GM20431 (cell line): Measurements from ENCODE around the gene G6PD.

Experiments
- in situ Hi-C: fragments of 300-500 bp; cut with MseI, MboI; formaldehyde crosslinking; loops from one replicate; pipeline ENCODE4 v1.15.0; 2020; ENCODE audit warnings: low sequenced_read_pairs; ENCODE audit not compliant: unreplicated experiment

G6PD gene

DNA sequence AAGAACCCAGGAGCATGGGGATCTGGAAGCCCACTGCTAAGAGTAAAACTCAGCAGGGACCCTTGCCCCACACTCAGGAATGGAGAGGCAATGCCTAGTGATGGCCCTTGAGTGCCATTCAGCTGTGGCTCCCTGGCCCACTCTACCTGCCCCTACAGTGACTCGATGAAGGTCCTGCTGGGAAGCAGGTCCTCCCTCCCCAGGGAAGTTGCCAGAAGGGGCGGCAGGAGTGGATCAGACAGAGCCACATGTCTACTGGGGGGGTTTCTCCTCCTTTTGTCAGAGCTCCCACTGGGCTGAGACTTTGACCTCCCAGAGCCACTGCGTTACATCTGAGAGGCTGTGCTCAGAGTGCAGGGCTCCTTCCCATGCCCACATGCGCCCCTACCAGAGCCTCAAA lies 57.5 kb downstream of the G6PD start:
- in situ Hi-C loops: no loop called here

DNA sequence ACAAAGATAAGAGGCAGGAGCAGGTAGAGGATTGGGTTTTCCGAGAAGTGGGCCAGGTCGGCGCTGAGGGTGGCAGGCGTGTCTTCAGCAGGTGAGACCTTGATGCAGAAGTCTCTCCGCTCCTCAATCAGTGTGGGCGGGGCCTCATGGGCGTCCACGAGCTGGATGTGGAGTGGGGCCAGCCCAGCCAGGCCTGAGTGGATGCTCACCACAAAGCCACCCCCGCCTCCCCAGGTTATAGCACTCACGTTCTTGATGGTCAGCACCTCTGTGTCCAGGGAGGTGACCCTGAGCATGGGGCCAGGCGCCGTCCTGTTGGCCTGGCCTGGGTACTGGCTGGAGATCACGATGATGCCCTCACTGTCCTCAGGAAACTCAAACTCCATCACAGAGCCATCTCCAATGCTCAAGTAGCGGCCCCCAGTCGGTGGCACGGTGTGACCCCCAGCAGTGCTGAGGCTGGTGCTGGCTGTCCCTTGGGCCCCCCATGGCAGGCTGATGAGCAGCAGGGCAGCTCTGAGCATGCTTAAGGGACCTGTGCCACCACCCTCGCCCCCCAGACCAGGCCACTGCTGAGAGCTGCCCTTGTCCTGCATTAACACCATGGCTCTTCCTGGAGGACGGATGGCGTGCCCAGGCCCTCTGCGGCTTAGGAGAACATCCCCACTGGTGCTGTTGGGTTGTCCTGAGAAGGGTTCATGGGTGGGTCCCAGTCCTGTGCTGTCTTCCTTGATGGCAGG lies 58.1 kb downstream of the G6PD start:
- in situ Hi-C loops: no loop called here

DNA sequence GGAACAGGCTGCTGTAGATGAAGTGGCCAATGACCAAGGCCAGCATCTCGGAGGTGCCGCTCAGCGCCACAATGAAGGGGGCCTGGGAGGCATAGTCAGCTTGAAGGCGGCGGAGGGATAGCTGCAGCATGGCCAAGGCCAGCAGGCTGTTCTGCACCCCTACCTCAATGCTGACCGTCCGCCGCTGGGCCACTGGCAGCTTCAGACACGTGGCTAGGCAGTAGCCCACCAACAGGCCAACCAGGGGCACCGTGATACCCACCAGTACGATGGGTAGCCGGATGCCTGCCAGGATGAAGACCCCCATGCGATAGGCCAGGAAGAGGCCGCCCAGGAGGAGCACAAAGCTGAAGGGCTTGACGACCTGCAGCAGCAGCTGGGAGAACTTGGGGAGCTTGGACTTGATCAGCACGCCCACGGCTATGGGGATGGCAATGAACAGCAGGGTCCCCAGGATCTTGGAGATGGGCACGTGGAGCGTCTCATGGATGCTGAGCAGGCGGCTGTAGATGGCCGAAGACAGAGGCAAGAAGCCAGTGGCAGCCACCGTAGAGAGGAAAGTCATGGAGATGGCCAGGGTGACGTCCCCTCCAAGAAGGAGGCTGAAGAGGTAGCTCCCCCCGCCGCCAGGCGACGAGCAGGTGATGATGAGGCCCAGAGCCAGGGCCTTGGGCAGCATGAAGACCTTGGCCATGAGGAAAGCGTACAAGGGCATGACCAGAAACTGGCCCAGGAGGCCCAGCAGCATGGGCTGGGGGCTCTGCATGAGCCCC lies 58.9 kb downstream of the G6PD start:
- in situ Hi-C loops: no loop called here

DNA sequence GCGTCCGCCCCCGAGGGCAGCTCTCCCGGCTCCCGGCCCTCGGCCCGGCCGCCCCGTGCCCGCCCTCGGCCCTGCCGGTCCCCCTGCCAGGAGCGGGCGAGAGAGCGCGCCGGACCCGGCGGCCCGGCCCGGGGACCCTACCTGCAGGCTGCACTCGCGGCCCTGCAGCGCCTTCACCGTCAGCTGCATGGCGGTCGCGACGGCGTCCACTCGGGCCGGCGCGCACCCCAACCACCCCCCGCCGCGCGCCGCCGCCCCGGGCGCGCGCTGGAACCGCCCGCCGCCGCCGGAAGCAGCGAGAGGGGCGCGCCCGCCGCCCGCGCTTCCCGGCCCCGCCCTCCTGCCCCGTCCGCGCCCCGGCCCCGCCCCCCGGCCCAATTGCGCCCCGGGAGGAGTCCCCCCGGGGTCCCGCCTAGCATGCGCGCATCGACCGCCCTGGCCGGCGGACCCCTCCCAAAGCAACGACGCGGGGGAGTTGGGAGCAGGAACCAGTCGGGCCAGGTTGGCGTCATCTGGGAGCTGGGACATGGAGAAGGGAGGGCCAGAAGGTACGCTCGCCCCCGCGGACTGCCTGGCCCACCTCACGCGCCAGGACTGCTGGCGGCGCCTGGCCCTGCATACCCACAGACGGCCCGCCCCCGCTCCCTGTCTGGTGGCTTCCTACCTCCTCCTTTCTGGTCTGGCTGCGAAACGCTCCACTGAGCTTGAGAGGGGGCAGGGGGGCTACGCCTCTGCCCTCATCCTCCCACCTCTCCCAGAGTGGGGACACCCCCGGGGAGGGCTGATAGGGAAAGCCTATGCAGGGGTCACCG lies 60.0 kb downstream of the G6PD start, which contains the start of gene UBL4A:
UBL4A (minus strand) TSS at position 220 of the 812 bp plus-strand sequence; CDS start at position 189, 31 bp downstream.
- in situ Hi-C loops: no loop called here

DNA sequence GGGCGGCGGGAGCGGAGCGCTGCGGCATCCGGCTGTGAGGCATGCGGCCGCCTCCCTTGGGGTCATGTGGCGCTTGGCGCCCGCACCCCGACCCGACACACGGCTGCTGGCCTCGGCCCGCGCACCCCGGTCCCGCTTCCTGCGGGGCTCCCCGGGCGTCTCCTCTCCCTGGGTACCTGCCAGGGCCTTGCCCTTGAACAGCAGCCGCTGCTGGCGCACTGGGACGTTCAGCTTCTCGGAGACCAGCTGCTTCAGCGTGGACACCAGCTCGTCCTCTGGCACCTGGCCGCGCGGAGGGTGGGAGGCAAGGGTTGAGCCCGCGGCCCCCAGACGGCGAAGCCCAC lies 60.6 kb downstream of the G6PD start:
- in situ Hi-C loops: no loop called here

DNA sequence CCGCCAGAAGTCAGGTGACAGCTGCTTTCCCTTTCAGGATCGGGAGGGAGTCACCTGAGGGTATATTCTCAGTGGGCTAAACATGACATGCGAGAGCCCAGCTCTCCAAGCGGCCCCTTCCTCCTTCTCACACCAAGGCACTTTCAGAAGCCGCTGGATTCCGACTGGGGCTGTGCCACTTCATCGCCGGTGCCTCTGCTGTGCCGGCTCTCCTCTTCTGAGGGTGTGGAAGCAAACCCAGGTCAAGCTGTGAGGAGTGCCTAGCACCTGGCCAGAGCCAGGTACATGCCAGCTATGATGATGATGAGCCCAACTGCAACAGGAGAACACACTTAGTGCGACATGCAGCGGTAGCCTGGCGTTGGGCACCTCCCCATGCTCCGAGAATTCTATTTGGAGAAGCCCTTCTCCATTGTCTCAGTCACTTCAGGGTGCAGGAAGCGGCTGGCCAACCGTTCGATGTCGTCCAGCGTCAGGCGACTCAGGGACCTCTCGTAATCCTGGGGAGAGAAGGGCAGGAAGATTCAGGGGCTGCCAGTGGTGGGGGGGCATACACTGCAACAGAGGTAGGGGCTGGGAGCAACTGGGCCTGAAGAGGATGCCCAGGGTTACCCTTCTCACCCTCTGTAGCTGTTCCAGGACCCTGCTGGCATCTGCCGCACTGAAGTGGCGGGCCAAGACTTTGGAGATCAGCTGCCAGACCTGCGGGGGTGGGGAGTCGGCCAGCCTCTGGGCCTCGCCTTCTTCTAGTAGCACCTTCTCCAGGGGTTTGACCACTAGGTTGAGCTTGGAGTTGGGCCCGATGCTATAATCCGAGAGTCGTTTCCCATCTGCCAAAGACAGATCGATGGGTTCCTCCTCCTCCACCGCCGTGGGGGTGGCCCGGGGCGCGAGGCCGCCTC lies 61.2 kb downstream of the G6PD start:
- in situ Hi-C loops: no loop called here

DNA sequence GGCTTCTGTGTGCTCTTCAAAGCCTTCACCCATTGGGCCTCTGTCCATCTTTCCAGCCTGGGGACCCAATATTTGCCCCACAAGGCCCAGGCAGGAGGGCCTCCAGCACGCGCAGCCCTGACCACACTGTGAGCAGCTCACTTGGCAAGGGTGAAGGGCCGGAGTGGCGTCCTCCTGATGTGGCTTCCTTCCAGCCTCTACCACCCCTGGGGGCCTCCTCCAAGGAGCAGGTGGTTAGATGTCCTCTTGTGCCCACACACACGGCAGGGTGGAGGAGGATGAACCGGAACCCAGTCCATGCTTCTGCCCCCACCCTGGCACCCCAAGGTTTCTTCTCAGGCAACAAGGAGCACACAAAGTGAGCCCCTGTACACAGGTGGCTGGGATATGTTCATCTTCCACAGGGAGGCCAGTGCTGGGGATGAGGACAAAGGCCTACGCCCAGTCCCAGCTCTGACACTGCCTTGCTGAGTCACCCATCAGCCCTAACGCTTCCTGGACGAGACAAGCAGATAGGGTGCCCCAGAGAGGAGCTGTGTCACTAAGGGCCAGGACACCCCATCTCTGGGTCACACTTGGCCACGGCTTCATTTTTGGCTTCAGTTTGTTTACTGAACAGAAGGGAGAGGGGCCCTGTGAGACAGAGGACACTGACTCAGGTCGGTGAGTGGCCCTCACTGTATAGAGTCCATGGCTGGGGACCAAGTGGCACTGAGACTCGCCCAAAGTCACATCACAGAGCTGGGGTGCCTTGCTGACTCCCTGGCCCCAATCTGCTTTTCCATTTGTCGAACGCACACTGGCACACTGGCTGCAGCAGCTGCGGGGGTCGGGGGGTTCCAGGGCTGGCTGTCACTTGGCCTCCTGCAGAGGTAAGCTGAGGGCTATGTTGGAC lies 62.1 kb downstream of the G6PD start:
- in situ Hi-C loops: no loop called here

DNA sequence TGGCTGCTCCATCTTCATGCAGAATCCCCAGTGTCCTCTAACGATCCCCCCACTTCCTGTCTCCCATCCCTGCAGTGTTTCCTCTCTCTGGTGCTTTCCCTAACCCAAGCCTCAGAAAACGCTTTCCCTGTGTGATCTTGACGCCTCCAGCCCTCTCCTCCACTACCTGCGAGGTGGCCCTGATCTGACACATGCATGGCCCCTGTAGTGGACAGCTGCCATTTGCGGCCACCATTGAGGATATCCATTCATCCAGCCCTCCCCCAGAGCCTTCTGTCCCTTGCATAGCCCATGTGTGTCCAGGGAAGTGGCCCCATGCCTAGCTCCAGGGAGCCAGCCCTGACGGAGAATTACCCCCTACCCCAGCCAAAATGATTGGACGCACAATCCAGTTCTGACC lies 63.3 kb downstream of the G6PD start:
- in situ Hi-C loops: no loop called here

DNA sequence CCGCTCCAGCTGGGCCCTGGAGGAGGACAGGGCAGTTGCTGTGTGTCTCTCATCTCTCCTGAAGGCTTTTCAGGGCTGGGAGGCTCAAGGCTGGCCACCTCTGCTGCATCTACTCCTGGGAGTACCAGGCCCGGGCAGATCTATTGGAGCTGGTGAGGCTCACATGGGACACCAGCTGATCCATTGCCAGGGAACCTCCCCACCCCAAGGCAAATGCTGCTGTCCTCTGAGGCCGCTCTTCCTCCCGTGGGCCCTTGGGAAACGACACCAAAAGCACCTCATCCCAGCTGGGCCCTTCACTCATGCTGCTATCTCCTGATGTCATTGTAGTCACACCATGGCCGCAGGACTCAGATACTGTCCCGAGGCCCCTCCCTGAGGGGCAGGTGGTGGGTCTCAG lies 63.9 kb downstream of the G6PD start:
- in situ Hi-C loops: no loop called here

DNA sequence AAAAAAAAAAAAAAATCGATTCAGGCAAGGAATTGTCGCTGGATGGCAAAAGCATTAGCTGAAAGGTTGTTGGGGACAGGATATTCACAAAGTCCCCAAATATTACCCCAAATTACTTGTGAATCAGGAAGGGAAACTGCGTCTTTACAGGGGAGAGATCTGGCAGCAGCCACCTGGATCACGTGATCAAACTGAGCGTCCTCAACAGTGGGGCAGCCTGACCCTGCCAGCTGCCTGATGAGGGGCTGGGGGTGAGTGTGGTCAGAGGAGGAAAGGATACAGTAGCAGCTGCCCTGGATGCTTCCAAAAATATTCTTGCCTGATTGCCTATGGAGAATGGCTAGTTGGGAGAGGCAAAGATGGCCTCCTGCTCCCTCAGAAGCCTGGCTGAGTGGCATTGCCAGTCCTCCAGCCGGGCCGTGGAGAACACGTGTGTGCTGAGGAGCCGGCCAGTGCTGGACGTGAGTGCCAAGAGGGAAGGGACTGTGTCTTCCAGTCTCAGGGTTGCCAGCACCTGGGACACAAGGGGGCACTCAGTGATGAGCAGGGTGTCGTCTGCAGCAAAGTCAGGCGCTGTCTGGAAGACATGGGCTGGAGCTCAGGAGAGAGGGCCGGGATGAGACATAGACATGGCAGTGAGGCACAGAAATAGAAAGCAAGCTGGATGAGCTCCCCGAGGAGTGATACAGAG lies 64.6 kb downstream of the G6PD start:
- in situ Hi-C loops: no loop called here
